ENCODE results near the gene PLA2G2D.

DNA sequence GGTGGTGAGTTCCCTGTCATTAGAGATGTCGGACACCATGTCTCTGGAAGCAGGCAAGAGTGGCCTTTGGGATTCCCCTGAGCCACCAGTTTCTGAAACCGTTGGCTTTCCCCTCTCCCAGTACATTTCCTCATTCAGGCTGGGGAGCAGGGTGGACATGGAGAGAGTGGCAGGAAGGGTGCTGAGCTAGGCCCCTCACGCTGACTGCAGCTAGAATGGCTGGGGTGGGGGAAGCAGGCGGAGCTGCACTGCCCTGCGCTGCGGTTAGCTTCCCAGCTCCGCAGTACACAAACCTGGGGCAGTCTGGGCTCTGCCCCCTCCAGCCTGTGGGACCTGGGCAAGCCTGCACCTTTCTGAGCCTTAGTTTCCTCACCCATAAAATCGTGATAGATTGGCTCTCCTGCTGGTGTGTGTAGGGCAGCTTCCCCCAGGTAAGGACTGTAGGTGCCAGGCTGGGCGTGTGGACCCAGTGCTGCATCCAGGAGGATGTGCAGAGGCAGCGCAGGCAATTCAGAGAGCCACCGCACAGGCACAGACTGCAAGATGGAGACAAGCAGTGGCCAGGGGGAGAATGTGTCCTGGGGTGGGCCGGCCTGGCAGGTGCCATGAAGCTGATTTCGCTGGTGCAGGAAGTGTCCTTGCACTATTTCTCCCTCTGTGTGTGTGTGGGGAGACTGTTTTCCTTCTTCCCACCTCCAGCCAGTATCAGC is 22.8 kb upstream of the PLA2G2D start:
- no peak for TF ChIP-seq CTCF (conservative IDR thresholded peaks at IDR 0.05; ENCODE audit: low read depth in 2 of 2)
- TF ChIP-seq EZH2 (IDR thresholded peaks at IDR 0.05; ENCODE audit: low read depth, unreplicated experiment): no peak
- TF ChIP-seq STAT1 (IDR thresholded peaks at IDR 0.05; ENCODE audit: unreplicated experiment): no peak
- no peak for TF ChIP-seq NANOG (IDR thresholded peaks at IDR 0.05; ENCODE audit: borderline replicate concordance)
- no peak for TF ChIP-seq JUNB (IDR thresholded peaks at IDR 0.05; ENCODE audit: unreplicated experiment)
- no peak for TF ChIP-seq REST (IDR thresholded peaks at IDR 0.05; ENCODE audit: unreplicated experiment)
- TF ChIP-seq CREB1 (CRISPR knock-in tag; IDR thresholded peaks at IDR 0.05; ENCODE audit: low read depth): no peak

Data from GM23338 (cell line).